WTC11 (cell line): ENCODE data around the gene TWF2. TPM values are rescaled to one million over a fixed set of nuclear protein-coding genes. Genes with fewer than 3 reads are reported as not detected.

Experiments
- ATAC-seq: fragments of 200-7000 bp; cut with Tn5 transposase; 2 replicates; pipeline ENCODE4 v1.10.0; 2021; ENCODE audit warnings: mild to moderate bottlenecking, moderate library complexity
- CTCF ChIA-PET: fragments of 300-600 bp; sonication (Branson Sonifier 250); formaldehyde crosslinking; loops from one replicate; lab custom pipeline; 2021; ENCODE audit warnings: antibody characterized with exemption; lab: Charles Lee
- POLR2A ChIA-PET: fragments of 350-600 bp; sonication (Branson Sonifier 250); formaldehyde crosslinking; loops from one replicate; lab custom pipeline; 2021; ENCODE audit warnings: antibody characterized with exemption; lab: Charles Lee
- DNase-seq: peaks from one replicate; pipeline ENCODE4 v3.0.0; 2021; ENCODE audit warnings: low spot score
- H3K27ac Mint-ChIP-seq: 2 replicates; pipeline ENCODE4 v1.8.0; 2021; ENCODE audit warnings: mixed read lengths
- H3K27me3 Mint-ChIP-seq: 2 replicates; pipeline ENCODE4 v1.8.0; 2021; ENCODE audit warnings: low read depth, mild to moderate bottlenecking, moderate library complexity, mixed read lengths
- H3K36me3 Mint-ChIP-seq: 2 replicates; pipeline ENCODE4 v1.8.0; 2021; ENCODE audit warnings: mixed read lengths
- H3K4me1 Mint-ChIP-seq: 2 replicates; pipeline ENCODE4 v1.8.0; 2022; ENCODE audit warnings: mixed read lengths
- H3K4me3 Mint-ChIP-seq: 2 replicates; pipeline ENCODE4 v1.8.0; 2021; ENCODE audit warnings: mild to moderate bottlenecking, moderate library complexity, mixed read lengths
- H3K9me3 Mint-ChIP-seq: 2 replicates; pipeline ENCODE4 v1.8.0; 2021; ENCODE audit warnings: mixed read lengths
- ARID4B ChIP-seq: sonication (generic); formaldehyde crosslinking; IDR thresholded peaks from 2 replicates; pipeline ENCODE4 v1.8.0; 2023; ENCODE audit warnings: missing genetic modification reagents, mild to moderate bottlenecking, borderline replicate concordance
- CREB1 ChIP-seq: sonication (generic); formaldehyde crosslinking; IDR thresholded peaks from 2 replicates; pipeline ENCODE4 v1.8.0; 2023; ENCODE audit warnings: mild to moderate bottlenecking, missing genetic modification reagents
- E2F1 ChIP-seq: sonication (generic); formaldehyde crosslinking; IDR thresholded peaks from 2 replicates; pipeline ENCODE4 v1.8.0; 2022; ENCODE audit warnings: mild to moderate bottlenecking, missing genetic modification reagents
- GRHL2 ChIP-seq: fragments of 250-450 bp; sonication (Bioruptor Pico); IDR thresholded peaks from 2 replicates; pipeline ENCODE4 v1.8.0; 2022; ENCODE audit warnings: mild to moderate bottlenecking, moderate library complexity; ENCODE audit not compliant: insufficient replicate concordance, severe bottlenecking
- HMGA2 ChIP-seq: fragments of 250-450 bp; sonication (Bioruptor Pico); IDR thresholded peaks from 2 replicates; pipeline ENCODE4 v1.4.0; 2021; ENCODE audit warnings: mild to moderate bottlenecking, moderate library complexity
- IRF2 ChIP-seq: sonication (generic); formaldehyde crosslinking; IDR thresholded peaks from 2 replicates; pipeline ENCODE4 v1.8.0; 2022; ENCODE audit warnings: low read depth, missing genetic modification reagents, borderline replicate concordance
- NFYB ChIP-seq: sonication (generic); formaldehyde crosslinking; conservative IDR thresholded peaks from 2 replicates; pipeline ENCODE4 v1.8.0; 2022; ENCODE audit warnings: low read depth, missing genetic modification reagents
- NR3C1 ChIP-seq: sonication (generic); formaldehyde crosslinking; conservative IDR thresholded peaks from 2 replicates; pipeline ENCODE4 v1.8.1; 2023; ENCODE audit warnings: low read depth, mild to moderate bottlenecking, missing genetic modification reagents
- RELA ChIP-seq: sonication (generic); formaldehyde crosslinking; IDR thresholded peaks from 2 replicates; pipeline ENCODE4 v1.8.1; 2022; ENCODE audit warnings: missing genetic modification reagents, mild to moderate bottlenecking, borderline replicate concordance
- SP1 ChIP-seq: sonication (generic); formaldehyde crosslinking; conservative IDR thresholded peaks from 2 replicates; pipeline ENCODE4 v1.8.1; 2022; ENCODE audit warnings: missing genetic modification reagents
- STAT6 ChIP-seq: sonication (generic); formaldehyde crosslinking; conservative IDR thresholded peaks from 2 replicates; pipeline ENCODE4 v1.8.1; 2023; ENCODE audit warnings: mild to moderate bottlenecking, low read depth, missing genetic modification reagents, moderate library complexity
- ZMAT4 ChIP-seq: fragments of 250-450 bp; sonication (Bioruptor Pico); IDR thresholded peaks from 2 replicates; pipeline ENCODE4 v1.9.0; 2021; ENCODE audit warnings: mild to moderate bottlenecking
- ZNF263 ChIP-seq: sonication (generic); formaldehyde crosslinking; IDR thresholded peaks from 2 replicates; pipeline ENCODE4 v1.8.1; 2022; ENCODE audit warnings: low read depth, mild to moderate bottlenecking, moderate library complexity, missing genetic modification reagents
- ZNF423 ChIP-seq: fragments of 250-450 bp; sonication (Bioruptor Pico); IDR thresholded peaks from 2 replicates; pipeline ENCODE4 v2.1.2; 2022; ENCODE audit warnings: mild to moderate bottlenecking, moderate library complexity
- total RNA-seq: library from RNA; stranded (reverse); gene quantifications from 3 replicates; pipeline ENCODE4 v1.2.3, GENCODE V29; 2021
- TF ChIP-seq, protein P1 (sequence below): sonication (generic); formaldehyde crosslinking; IDR thresholded peaks from 2 replicates; pipeline ENCODE4 v1.8.1; 2023; ENCODE audit warnings: mild to moderate bottlenecking, missing genetic modification reagents, borderline replicate concordance

TWF2 gene
- total RNA-seq, 1 experiment from 2014 or later: 71.1 TPM

DNA sequence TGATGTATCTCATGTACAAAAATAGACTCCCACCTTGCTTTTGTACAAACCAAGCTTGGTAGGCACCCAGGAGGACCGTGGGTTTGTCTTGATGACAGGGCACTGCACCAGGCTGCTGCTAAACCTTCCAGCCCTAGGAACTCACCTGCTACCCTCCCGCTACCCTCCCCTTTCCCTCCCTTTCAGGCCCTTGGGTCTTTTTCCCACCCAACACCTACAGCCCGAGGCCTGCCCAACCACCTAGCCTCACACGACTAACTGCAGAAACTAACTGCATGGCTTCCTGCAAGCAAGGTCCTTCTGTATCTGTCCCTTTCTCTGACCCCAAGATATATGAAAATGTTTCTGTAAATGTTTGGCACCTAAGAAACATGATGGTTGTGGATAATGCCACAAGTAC is 17.7 kb upstream of the TWF2 start:
- no peak overlapping the region for H3K27ac Mint-ChIP-seq

More for the DNA sequence above, 17.7 kb upstream of the TWF2 start:
- ChIA-PET CTCF (interaction anchor here (0.8 to 1.6 kb wide), 2 partner anchors 36 to 128 kb away, joined by 3 to 4 read pairs; no protein-coding TSS in a partner anchor), POLR2A (no interaction called here)
- no peak for ATAC-seq
- no peak for DNase-seq
- H3K27me3 Mint-ChIP-seq: no peaks in the 10 kb centered on the region
- no peak overlapping the region for H3K4me3 Mint-ChIP-seq
- no peaks in the 10 kb centered on the region for H3K9me3 Mint-ChIP-seq
- TF ChIP-seq STAT6 (no peak), ZNF263 (CRISPR knock-in tag) (no peak), NR3C1 (no peak), ZMAT4 (CRISPR knock-in tag) (no peak), IRF2 (CRISPR knock-in tag) (no peak), CREB1 (CRISPR knock-in tag) (no peak), ARID4B (CRISPR knock-in tag) (no peak), E2F1 (no peak), HMGA2 (CRISPR knock-in tag) (no peak), GRHL2 (CRISPR knock-in tag) (no peak), SP1 (CRISPR knock-in tag) (no peak), ZNF423 (no peak), RELA (CRISPR knock-in tag) (no peak), NFYB (CRISPR knock-in tag) (no peak)
- TF ChIP-seq, protein P1, sequence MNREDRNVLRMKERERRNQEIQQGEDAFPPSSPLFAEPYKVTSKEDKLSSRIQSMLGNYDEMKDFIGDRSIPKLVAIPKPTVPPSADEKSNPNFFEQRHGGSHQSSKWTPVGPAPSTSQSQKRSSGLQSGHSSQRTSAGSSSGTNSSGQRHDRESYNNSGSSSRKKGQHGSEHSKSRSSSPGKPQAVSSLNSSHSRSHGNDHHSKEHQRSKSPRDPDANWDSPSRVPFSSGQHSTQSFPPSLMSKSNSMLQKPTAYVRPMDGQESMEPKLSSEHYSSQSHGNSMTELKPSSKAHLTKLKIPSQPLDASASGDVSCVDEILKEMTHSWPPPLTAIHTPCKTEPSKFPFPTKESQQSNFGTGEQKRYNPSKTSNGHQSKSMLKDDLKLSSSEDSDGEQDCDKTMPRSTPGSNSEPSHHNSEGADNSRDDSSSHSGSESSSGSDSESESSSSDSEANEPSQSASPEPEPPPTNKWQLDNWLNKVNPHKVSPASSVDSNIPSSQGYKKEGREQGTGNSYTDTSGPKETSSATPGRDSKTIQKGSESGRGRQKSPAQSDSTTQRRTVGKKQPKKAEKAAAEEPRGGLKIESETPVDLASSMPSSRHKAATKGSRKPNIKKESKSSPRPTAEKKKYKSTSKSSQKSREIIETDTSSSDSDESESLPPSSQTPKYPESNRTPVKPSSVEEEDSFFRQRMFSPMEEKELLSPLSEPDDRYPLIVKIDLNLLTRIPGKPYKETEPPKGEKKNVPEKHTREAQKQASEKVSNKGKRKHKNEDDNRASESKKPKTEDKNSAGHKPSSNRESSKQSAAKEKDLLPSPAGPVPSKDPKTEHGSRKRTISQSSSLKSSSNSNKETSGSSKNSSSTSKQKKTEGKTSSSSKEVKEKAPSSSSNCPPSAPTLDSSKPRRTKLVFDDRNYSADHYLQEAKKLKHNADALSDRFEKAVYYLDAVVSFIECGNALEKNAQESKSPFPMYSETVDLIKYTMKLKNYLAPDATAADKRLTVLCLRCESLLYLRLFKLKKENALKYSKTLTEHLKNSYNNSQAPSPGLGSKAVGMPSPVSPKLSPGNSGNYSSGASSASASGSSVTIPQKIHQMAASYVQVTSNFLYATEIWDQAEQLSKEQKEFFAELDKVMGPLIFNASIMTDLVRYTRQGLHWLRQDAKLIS (CRISPR knock-in tag): no peak
- H3K4me1 Mint-ChIP-seq: no peaks in the 10 kb centered on the region
- H3K36me3 Mint-ChIP-seq: peaks cover 81% of the 10 kb centered on the region
